Mesenchymal stem cell (in vitro differentiated cells and primary cell): ENCODE results near the gene ZFAND2A.

ENCODE experiments used
- DNase-seq: peaks from one replicate; pipeline ENCODE4 v3.0.0-alpha.2; 2013
- H2AFZ ChIP-seq: one replicate; pipeline ENCODE4 v1.6.1; 2013; ENCODE audit warnings: low read depth, mild to moderate bottlenecking, control low read depth, inconsistent platforms, low read length, moderate library complexity
- H2AK5ac ChIP-seq: 2 replicates; pipeline ENCODE4 v1.6.1; 2013; ENCODE audit warnings: low read length, moderate library complexity, mild to moderate bottlenecking, inconsistent platforms; ENCODE audit not compliant: severe bottlenecking
- H2BK120ac ChIP-seq: one replicate; pipeline ENCODE4 v1.6.1; 2013; ENCODE audit warnings: low read depth, mild to moderate bottlenecking, inconsistent platforms, low read length, moderate library complexity
- H2BK12ac ChIP-seq, 2 experiments: one replicate each; pipeline ENCODE4 v1.6.1; 2013; ENCODE audit warnings: inconsistent platforms in 2 of 2, low read length in 2 of 2, mild to moderate bottlenecking in 2 of 2, moderate library complexity in 2 of 2, control low read depth in 1 of 2
- H2BK15ac ChIP-seq: one replicate; pipeline ENCODE4 v1.6.1; 2013; ENCODE audit warnings: mild to moderate bottlenecking, low read depth, inconsistent platforms; ENCODE audit not compliant: poor library complexity, severe bottlenecking
- H2BK5ac ChIP-seq: 2 replicates; pipeline ENCODE4 v1.6.1; 2013; ENCODE audit warnings: low read depth, mild to moderate bottlenecking, low read length, control low read depth, inconsistent platforms; ENCODE audit not compliant: poor library complexity, severe bottlenecking
- H3K14ac ChIP-seq, 2 experiments: one replicate each; pipeline ENCODE4 v1.6.1; 2013; ENCODE audit warnings: inconsistent platforms in 2 of 2, low read length in 2 of 2, control low read depth in 1 of 2, mild to moderate bottlenecking in 1 of 2, moderate library complexity in 1 of 2
- H3K18ac ChIP-seq, 2 experiments: one replicate each; pipeline ENCODE4 v1.6.1; 2013; ENCODE audit warnings: inconsistent platforms in 2 of 2, low read length in 2 of 2, control low read depth in 1 of 2, low read depth in 1 of 2, mild to moderate bottlenecking in 1 of 2
- H3K23ac ChIP-seq, 2 experiments: one replicate each; pipeline ENCODE4 v1.6.1; 2013; ENCODE audit warnings: inconsistent platforms in 2 of 2, low read length in 2 of 2, mild to moderate bottlenecking in 2 of 2, moderate library complexity in 2 of 2, control low read depth in 1 of 2
- H3K27ac ChIP-seq: 2 replicates; pipeline ENCODE4 v1.5.1; 2013; ENCODE audit warnings: mild to moderate bottlenecking, moderate library complexity, low read length, control low read depth, inconsistent platforms; ENCODE audit not compliant: poor library complexity, severe bottlenecking
- H3K27me3 ChIP-seq, 2 experiments: 2 replicates each; pipeline versions ENCODE4 v1.6.1 to v1.7.0; 2013; ENCODE audit warnings: low read length in 2 of 2, mild to moderate bottlenecking in 2 of 2, moderate library complexity in 2 of 2, control low read depth in 1 of 2, inconsistent platforms in 1 of 2; ENCODE audit not compliant: control insufficient read depth in 1 of 2, insufficient read depth in 1 of 2
- H3K36me3 ChIP-seq, 2 experiments: 2 replicates each; pipeline versions ENCODE4 v1.6.1 to v1.7.0; 2013; ENCODE audit warnings: low read length in 2 of 2, control low read depth in 1 of 2, inconsistent platforms in 1 of 2, low read depth in 1 of 2, mild to moderate bottlenecking in 1 of 2; ENCODE audit not compliant: insufficient read depth in 2 of 2, control insufficient read depth in 1 of 2
- H3K4ac ChIP-seq, 2 experiments: one replicate each; pipeline ENCODE4 v1.6.1; 2013; ENCODE audit warnings: inconsistent platforms in 2 of 2, low read length in 2 of 2, mild to moderate bottlenecking in 2 of 2, moderate library complexity in 2 of 2, control low read depth in 1 of 2, low read depth in 1 of 2
- H3K4me1 ChIP-seq: 2 replicates; pipeline ENCODE4 v1.6.1; 2013; ENCODE audit warnings: low read depth, low read length, control low read depth; ENCODE audit not compliant: control insufficient read depth, insufficient read depth
- H3K4me2 ChIP-seq: 2 replicates; pipeline ENCODE4 v1.6.1; 2013; ENCODE audit warnings: low read length, mild to moderate bottlenecking, inconsistent platforms; ENCODE audit not compliant: poor library complexity, severe bottlenecking
- H3K4me3 ChIP-seq, 2 experiments: 2 replicates each; pipeline versions ENCODE4 v1.5.1 to v1.7.0; 2013; ENCODE audit warnings: low read length in 2 of 2, mild to moderate bottlenecking in 2 of 2, control low read depth in 1 of 2, low read depth in 1 of 2; ENCODE audit not compliant: insufficient read depth in 1 of 2
- H3K79me1 ChIP-seq: replicated peaks from 2 replicates; pipeline ENCODE4 v1.6.1; 2013; ENCODE audit warnings: mild to moderate bottlenecking, control low read depth, low read length, inconsistent platforms; ENCODE audit not compliant: poor library complexity, severe bottlenecking
- H3K9ac ChIP-seq: 2 replicates; pipeline ENCODE4 v1.7.0; 2013; ENCODE audit warnings: mild to moderate bottlenecking, low read length, moderate library complexity
- H3K9me3 ChIP-seq: 2 replicates; pipeline ENCODE4 v1.7.0; 2013; ENCODE audit warnings: mild to moderate bottlenecking, low read length; ENCODE audit not compliant: control insufficient read depth
- H4K8ac ChIP-seq: one replicate; pipeline ENCODE4 v1.6.1; 2013; ENCODE audit warnings: inconsistent platforms, mild to moderate bottlenecking, low read length, moderate library complexity
- H4K91ac ChIP-seq: one replicate; pipeline ENCODE4 v1.6.1; 2013; ENCODE audit warnings: mild to moderate bottlenecking, low read length, inconsistent platforms
- WGBS: methylation state at CpG from one replicate; pipeline ENCODE4 v1.1.7; 2013; ENCODE audit warnings: mixed read lengths; 5-methylcytosine and 5-hydroxymethylcytosine counted together

The ZFAND2A gene

GRCh38 chr7:1151653-1152425 lies 8.2 kb downstream of the ZFAND2A start:
- DNase-seq, result no peak
- no peak overlapping the region for H3K14ac ChIP-seq
- no peak overlapping the region for H2BK120ac ChIP-seq
- no peak overlapping the region for H3K27ac ChIP-seq
- no peak overlapping the region for H3K9ac ChIP-seq
- H3K4me3 ChIP-seq, result peak overlapping the region in 1 of 2 experiments; percentile 34
- no peak overlapping the region for H2AFZ ChIP-seq
- H2BK5ac ChIP-seq, result no peak overlapping the region
- H3K4me2 ChIP-seq, result no peak overlapping the region
- WGBS, result 97% methylated on average over 15 of the region's 20 CpGs
- peaks cover 45% of the 10 kb centered on the region for H3K79me1 ChIP-seq
- H3K4ac ChIP-seq, result no peak overlapping the region
- peaks cover 65 to 68% of the 10 kb centered on the region in 2 experiments for H3K36me3 ChIP-seq
- H2BK15ac ChIP-seq, result no peak overlapping the region
- H3K18ac ChIP-seq, result no peak overlapping the region
- H3K27me3 ChIP-seq, result no peaks in the 10 kb centered on the region
- H4K8ac ChIP-seq, result no peak overlapping the region
- H2BK12ac ChIP-seq, result no peak overlapping the region
- H3K4me1 ChIP-seq, result peaks cover 12% of the 10 kb centered on the region
- H3K9me3 ChIP-seq, result no peaks in the 10 kb centered on the region
- no peak overlapping the region for H4K91ac ChIP-seq
- no peak overlapping the region for H2AK5ac ChIP-seq
- no peak overlapping the region for H3K23ac ChIP-seq

GRCh38 chr7:1151156-1151555 lies 8.8 kb downstream of the ZFAND2A start:
- Histone ChIP-seq H3K14ac (no peak overlapping the region), H2BK5ac (no peak overlapping the region), H3K9ac (no peak overlapping the region), H2AFZ (no peak overlapping the region), H3K4me2 (no peak overlapping the region), H2BK12ac (no peak overlapping the region), H3K18ac (no peak overlapping the region), H3K4me1 (peaks cover 7% of the 10 kb centered on the region), H3K9me3 (no peaks in the 10 kb centered on the region), H2AK5ac (no peak overlapping the region), H4K8ac (no peak overlapping the region), H3K79me1 (peaks cover 45% of the 10 kb centered on the region), H3K36me3 (peaks cover 62 to 65% of the 10 kb centered on the region in 2 experiments), H3K27me3 (no peaks in the 10 kb centered on the region), H3K4ac (no peak overlapping the region), H4K91ac (no peak overlapping the region), H3K27ac (no peak overlapping the region), H3K4me3 (no peak overlapping the region), H2BK15ac (no peak overlapping the region), H2BK120ac (no peak overlapping the region), H3K23ac (no peak overlapping the region)
- no peak for DNase-seq
- 97% methylated on average over 11 of the region's 13 CpGs for WGBS

- Histone ChIP-seq H3K36me3 (peaks cover 57 to 60% of the 10 kb centered on the region in 2 experiments), H3K4me3 (no peak overlapping the region), H3K9me3 (no peaks in the 10 kb centered on the region), H3K79me1 (peaks cover 41% of the 10 kb centered on the region), H2BK120ac (no peak overlapping the region), H3K4me1 (peaks cover 2% of the 10 kb centered on the region), H3K23ac (no peak overlapping the region), H4K8ac (no peak overlapping the region), H2BK12ac (no peak overlapping the region), H3K4ac (no peak overlapping the region), H4K91ac (no peak overlapping the region), H3K18ac (no peak overlapping the region), H3K14ac (no peak overlapping the region), H2AK5ac (no peak overlapping the region), H3K27me3 (no peaks in the 10 kb centered on the region), H2BK5ac (no peak overlapping the region), H3K9ac (no peak overlapping the region), H3K27ac (no peak overlapping the region), H2AFZ (no peak overlapping the region), H2BK15ac (no peak overlapping the region), H3K4me2 (no peak overlapping the region)
- WGBS, result 91% methylated on average over 9 of the region's 9 CpGs
- no peak for DNase-seq
Observed at GRCh38 chr7:1150400-1151002, 9.5 kb downstream of the ZFAND2A start.

GRCh38 chr7:1149351-1149794 lies 10.6 kb downstream of the ZFAND2A start:
- DNase-seq, result no peak
- no peak overlapping the region for H3K27ac ChIP-seq

More at GRCh38 chr7:1149351-1149794, 10.6 kb downstream of the ZFAND2A start:
- Histone ChIP-seq H3K79me1 (peaks cover 35% of the 10 kb centered on the region), H3K14ac (no peak overlapping the region), H2AK5ac (no peak overlapping the region), H2BK120ac (no peak overlapping the region), H3K4me1 (peaks cover 2% of the 10 kb centered on the region), H4K91ac (no peak overlapping the region), H3K4ac (no peak overlapping the region), H3K4me2 (no peak overlapping the region), H4K8ac (no peak overlapping the region), H3K27me3 (no peaks in the 10 kb centered on the region), H3K9ac (no peak overlapping the region), H2BK15ac (no peak overlapping the region), H3K18ac (no peak overlapping the region), H3K9me3 (no peaks in the 10 kb centered on the region), H3K36me3 (peaks cover 49 to 54% of the 10 kb centered on the region in 2 experiments), H3K23ac (no peak overlapping the region), H2BK5ac (no peak overlapping the region), H3K4me3 (no peak overlapping the region), H2BK12ac (no peak overlapping the region), H2AFZ (peak overlapping the region; percentile 10)
- 95% methylated on average over 19 of the region's 20 CpGs for WGBS
